Camera-type eye (tissue), 1 donor: ENCODE data around the gene ABCC2. TPM values are rescaled to one million over a fixed set of nuclear protein-coding genes. Genes with fewer than 3 reads are reported as not detected.

Source experiments
- total RNA-seq: library from RNA; depleted of rRNA; stranded (reverse); fragments of >200 nt; gene quantifications from one replicate; pipeline ENCODE4 v1.2.3, GENCODE V29; 2014

ABCC2 gene
- total RNA-seq, result 3.4 TPM

GRCh38 chr10:99782447-99783286, at the start of gene ABCC2:
TSS of gene ABCC2 (plus strand) at chr10:99782640. CDS start at chr10:99782845, 205 bp downstream.

Other genes starting within 250 kb of the ABCC2 start
- not detected for gene NKX2-3, start 249.7 kb upstream of the ABCC2 start, total RNA-seq
- 17.3 TPM for gene SLC25A28, start 162.2 kb upstream of the ABCC2 start, total RNA-seq
- gene ENTPD7, start 123.1 kb upstream of the ABCC2 start, total RNA-seq, result 16.7 TPM
- 54.6 TPM for gene COX15, start 50.5 kb upstream of the ABCC2 start, total RNA-seq
- 31.0 TPM for gene CUTC, start 50.4 kb upstream of the ABCC2 start, total RNA-seq
- gene DNMBP, start 227.3 kb downstream of the ABCC2 start, total RNA-seq, result 27.4 TPM